Inferior parietal cortex (tissue), 1 donor: ENCODE data around the gene PRKAR1A.
A peak's percentile ranks its signal among the peaks of the same experiment; 100 is the strongest.
"Not testable (repeated sequence)": the region's sequence is repeated elsewhere in the genome, so short reads cannot be mapped to it uniquely, and the experiment has no call there.

Experiments used
- DNase-seq: peaks from one replicate; pipeline ENCODE4 v3.0.0-alpha.2; 2016; ENCODE audit errors: extremely low spot score

The PRKAR1A gene

DNA sequence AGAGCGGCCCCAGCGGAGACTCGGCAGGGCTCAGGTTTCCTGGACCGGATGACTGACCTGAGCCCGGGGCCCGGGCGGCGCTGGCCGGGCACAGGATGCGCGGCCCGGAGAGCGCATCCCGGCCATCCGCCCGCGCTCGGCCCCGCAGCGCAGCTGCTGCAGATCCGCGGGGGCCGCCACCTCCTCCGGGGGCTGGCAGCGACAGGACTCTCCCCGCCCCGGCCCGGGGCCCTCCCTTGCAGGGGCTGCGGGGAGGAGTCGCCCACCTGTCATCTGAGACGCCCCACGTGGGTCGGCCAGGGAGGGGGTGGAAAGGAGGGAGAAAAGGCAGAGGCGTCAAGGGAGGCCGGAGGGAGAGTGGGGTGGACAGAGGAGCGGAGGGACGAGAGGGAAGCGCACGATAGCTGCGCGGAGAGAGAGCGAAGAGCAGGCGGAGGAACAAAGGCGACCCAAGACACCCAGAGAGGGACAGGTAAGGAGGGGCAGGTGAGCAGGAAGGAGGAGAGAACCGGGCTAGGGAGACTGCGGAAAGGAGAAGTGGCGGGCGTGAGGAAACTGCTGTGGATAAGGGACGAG is 471 bp upstream of the PRKAR1A start:
- peak; percentile 75 for DNase-seq

DNA sequence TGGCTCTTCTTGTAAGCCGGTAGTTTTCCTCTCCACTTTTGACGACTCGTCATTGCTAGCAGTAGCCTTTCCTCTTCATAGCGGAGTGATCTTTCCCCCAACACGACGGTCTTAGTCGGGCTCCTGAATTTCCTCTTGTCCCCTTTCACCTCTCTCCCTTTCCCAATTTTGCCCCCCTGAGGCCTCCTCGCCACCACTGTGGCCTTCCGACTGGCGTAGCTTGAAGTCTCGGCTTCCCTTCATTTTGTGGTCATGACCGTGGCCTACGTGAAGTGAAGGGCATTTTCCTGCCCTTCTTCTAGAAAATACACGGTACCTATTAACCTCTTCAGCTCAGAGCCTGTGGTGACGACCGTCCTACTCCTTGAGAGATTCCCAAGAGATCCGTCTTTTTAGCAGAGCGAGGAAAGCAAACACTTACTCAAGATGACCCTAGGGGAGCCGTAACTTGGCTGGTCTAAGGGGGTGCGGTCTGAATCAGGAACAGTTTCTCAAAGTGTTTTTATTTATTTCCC is 787 bp downstream of the PRKAR1A start:
- peak; percentile 40 for DNase-seq

DNA sequence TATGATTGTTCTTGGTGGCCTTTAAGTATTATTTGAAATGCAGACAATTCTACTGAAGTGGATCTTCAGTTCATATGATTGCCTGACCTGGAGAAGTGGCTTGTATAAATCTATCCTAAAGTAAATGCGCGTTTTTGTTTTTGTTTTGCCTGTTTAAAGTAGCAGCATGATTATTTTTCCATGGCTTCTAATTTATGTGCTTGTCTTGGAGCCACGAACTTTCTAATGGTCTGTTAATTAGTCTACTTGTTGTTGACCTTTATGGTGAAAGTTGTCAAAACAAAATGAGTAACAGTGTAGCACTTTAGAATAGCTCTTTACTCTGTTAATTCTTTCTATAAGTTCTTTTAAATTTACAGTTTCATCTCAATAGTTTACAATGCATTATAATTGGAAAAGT is 1.7 kb downstream of the PRKAR1A start:
- no peak for DNase-seq

DNA sequence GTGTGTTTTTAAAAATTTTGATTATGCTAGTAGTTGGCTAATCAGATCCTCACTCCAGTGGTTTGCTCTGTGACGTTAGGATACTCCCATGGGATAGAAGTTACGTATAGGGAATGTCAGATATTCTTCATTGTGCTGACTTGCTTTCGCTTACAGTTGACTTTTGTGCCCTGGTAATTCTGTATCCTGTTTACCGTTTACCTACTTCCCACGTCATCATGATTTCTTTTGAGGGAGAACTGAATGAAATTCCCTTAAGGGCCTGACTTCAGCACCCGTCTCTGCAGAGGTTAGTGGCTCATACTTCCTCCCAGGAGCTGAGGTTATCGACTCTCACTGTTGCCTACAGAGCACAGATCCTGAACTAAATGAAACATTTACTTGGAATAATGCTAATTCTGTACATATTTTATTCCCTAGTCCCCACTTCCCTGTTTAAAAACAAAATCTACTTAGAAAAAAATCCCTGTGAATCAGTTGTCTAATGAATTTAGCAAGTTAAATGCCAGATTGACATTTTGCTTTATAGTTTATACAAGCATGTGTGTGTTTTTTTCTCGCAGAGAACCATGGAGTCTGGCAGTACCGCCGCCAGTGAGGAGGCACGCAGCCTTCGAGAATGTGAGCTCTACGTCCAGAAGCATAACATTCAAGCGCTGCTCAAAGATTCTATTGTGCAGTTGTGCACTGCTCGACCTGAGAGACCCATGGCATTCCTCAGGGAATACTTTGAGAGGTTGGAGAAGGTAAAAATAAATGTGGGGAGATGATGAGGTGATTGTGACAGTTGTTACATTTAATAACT is 2.8 kb downstream of the PRKAR1A start:
- DNase-seq: no peak

DNA sequence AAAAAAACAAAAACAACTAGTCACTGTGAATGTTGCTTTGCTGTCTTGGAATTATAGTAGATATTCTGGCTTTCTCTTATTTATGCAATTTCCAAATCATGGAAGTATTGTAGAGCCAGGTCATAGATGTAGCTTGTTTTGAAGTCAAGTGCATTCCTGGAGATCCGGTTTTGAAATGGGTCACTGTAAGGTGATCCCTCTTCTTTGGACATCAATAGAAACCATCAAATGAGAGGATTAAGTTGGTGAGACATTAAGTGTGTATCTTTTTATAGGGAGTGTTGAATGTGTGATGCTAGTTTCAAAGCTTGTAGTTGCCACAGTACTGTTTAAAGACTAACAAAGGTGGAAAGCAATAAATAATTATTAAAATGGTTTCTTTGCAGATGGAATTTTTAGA is 4.5 kb downstream of the PRKAR1A start:
- DNase-seq: no peak

DNA sequence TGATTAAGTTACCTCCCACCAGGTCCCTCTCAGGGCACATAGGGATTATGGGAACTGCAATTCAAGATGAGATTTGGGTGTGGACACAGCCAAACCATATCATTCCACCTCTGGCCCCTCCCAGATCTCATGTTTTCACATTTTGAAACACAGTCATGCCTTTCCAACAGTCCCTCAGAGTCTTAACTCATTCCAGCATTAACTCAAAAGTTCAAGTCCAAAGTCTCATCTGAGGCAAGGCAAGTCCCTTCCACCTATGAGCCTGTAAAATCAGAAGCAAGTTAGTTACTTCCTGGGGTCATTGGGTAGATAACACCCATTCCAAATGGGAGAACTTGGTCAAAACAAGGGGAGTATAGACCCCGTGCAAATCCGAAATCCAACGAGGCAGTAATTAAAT is 5.4 kb downstream of the PRKAR1A start:
- not testable (repeated sequence) for DNase-seq

DNA sequence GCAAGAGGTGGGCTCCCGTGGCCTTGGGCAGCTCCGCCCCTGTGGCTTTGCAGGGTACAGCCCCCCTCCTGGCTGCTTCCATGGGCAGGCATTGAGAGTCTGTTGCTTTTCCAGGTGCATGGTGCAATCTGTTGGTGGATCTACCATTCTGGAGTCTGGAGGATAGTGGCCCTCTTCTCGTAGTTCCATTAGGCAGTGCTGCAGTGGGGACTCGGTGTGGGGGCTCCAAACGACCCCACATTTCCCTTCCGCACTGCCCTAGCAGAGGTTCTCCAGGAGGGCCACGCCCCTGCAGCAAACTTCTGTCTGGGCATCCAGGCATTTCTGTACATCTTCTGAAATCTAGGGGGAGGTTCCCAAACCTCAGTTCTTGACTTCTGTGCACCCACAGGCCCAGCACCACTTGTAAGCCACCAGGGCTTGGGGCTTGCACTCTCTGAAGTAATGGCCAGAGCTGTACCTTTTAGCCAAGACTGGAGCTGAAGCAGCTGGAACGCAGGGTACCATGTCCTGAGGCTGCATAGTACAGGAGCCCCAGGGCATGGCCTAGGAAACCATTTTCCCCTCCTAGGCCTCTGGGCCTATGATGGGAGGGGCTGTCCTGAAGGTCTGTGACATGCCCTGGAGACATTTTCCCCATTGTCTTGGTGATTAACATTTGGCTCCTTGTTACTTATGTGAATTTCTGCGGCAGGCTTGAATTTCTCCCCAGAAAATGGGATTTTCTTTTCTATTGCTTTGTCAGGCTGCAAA is 6.0 kb downstream of the PRKAR1A start:
- DNase-seq: no peak

DNA sequence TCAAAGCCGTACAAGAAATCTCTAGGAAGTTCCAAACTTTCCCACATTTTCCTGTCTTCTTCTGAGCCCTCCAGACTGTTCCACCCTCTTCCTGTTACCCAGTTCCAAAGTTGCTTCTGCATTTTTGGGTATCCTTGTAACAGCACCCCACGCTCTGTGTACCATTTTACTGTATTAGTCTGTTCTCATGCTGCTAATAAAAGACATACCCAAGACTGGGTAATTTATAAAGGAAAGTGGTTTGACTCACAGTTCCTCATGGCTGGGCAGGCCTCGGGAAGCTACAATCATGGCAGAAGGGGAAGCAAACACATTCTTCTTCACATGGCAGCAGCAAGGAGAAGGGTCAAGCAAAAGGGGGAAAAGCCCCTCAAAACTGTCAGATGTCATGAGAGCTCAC is 6.8 kb downstream of the PRKAR1A start:
- not testable (repeated sequence) for DNase-seq

DNA sequence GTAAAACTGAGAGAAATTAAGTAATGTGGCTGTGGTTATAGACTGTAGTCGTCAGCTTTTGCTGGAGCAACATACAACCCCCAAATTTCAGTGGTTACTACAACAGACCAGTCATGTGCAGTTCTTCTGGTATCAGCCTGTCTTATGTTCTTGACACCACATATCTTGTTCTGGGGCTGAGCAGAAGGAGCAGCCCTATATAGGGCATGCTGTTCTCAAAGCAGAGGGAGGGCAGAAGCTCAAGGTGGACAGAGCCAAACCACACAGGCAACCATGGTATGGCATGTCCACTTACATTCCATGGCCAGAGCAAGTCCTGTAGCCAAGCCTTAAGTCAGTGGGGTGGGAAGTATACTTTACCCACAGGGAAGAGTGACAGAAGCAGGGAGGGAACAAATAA is 7.7 kb downstream of the PRKAR1A start:
- DNase-seq: no peak

DNA sequence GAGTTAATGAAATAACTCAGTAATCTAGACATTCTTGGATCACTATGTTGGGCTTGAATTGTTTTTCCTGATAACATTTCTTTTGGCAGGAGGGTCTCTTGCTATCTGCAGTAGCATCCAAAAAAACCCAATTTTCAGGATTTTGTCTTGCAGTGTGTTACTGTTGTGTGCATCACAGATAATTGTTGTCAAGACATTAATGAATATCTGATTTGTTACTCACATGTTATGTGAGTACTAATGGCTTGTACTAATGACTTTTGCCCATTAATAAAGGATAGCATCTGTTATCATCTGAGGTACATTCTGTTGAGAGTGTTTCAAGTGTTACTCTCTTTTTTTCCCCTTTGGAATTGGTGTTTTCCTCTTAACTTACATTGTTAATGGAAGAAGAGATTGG is 10.0 kb downstream of the PRKAR1A start:
- no peak for DNase-seq

DNA sequence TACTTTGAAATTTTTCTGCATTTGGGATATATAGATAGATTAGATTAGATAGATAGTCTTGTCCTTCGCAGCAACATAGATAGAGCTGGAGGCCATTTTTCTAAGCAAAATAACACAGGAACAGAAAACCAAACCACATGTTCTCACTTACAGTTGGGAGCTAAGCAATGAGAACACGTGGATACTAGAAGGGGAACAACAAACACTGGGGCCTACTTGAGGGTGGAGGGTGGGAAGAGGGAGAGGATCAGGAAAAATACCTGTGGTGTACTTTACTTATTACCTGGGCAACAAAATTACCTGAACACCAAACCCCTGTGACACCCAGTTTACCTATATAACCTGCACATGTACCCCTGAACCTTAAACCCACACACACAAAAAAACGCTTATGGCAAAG is 14.3 kb downstream of the PRKAR1A start:
- DNase-seq: no peak

DNA sequence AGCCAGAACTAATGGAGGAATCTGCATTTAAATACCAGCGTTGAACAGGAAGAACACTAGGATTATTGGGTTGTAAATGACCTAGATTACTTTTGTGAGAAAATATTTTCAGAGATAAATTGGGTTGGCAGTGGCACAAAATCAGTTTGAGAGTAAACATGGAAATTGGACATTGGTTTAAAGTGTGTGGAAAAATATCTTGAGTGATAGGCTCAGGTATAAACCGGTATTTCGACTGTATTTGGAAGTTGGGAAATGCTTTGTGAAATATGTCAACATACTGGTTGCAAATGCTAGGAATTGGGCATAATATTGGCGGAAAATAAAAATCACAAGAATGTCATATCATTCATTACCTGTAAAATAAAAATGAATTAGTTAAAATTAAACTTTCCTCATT is 15.1 kb downstream of the PRKAR1A start:
- no peak for DNase-seq

DNA sequence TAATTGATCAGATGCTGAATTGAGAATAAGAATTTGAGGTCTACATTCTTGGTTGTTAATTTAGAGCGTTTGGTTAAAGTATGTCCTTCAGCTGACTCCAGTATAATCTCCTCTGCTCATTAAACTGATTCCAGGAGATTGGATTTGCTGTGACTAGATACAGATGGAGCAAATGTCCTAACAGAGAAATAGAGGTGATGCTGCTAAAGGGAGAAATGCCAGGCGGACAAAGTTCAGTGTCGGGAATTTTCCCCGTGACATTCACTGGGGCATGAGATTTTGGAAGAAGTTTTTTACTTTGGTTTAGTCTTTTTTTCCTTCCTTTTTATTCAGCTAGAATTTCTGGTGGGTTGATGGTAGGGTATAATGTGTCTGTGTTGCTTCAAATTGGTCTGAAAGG is 19.0 kb downstream of the PRKAR1A start:
- DNase-seq: no peak

DNA sequence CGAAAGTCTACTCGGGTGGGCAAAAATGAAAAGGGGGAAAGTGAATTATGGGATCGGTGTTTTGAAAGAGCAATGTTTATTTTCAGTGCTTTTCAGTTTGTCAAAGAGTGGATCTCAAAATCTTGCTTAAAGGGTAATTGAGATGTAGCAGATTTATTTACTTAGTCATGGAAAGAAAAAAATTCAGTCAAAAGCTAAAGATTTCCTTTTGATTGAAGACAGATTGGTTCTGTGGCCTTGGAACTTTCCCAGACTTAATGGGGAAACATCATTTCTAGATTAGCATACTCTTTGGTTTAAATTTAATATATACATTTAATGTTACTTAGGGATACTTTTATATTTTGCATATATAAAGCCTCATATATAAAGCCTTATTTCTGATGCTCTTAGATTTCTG is 20.6 kb downstream of the PRKAR1A start:
- no peak for DNase-seq

DNA sequence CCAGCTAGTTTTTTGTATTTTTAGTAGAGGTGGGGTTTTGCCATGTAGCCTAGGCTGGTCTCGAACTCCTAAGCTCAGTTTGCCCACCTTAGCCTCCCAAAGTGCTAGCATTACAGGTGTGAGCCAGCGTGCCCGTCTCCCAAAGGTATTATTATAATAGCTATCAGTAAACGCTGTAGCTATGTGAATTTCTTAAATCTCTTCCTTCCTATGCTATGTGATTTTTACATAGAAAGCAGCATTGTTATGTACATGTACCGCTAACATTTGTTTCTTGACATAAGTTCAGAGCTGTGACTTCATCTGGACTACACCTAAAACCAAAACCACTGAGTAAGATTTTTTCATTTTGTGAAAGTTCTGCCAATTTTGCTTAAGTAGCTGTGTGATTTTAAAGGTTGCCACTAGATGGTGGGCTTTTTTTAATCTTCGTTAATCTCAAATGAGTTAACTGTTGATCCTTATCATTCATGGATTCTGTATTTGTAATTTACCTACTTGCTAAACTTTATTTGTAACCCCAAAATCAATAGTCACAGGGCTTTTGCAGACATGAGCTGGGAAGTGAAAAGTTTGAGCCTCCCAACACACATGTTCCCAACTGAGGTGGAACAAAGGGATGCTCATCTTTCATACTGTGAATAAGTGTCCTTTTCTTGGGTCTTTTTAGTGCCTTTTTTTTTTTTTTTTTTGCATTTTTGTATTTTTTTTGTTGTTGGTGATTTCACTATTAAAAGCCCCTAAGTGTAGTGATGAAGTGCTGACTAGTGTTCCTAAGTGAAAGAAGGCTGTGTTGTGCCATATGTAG is 21.9 kb downstream of the PRKAR1A start:
- DNase-seq: no peak

DNA sequence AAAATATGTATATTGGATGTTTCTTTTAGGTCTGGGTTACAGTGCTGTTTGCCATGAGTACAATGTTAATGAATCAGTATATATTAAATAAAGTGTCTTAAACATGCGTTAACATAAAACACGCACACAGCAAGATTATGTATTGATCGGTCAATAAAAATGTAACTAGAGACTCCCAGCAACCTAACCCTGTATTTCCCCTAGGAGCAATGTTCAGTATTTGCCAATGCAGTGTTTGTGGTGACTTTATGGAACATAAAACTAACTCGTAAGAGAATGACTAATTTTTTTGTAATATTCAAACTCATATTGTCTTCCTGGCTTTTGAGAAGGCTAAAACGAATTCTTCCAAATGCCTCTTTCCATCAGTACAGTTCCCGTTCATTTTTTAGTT is 22.5 kb downstream of the PRKAR1A start:
- no peak for DNase-seq

DNA sequence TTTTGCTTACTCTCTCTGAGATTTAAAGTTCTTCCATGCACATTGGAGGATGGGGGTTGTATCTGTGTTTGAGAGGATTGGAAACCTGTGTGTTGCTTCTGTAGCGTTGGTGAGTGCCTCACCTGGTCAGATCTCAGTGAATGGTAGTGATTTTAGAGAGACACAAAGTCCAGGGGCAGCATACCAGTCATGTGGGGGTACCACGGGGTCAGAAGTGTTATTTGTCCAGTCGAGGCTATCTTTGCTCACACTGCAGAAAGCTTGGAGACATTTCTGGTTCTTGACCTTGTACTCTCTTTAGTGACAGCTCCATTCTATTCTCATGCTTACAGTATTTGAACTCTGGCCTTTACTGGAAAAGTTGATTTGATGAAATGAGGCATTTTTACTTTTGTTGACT is 23.7 kb downstream of the PRKAR1A start:
- DNase-seq: no peak

DNA sequence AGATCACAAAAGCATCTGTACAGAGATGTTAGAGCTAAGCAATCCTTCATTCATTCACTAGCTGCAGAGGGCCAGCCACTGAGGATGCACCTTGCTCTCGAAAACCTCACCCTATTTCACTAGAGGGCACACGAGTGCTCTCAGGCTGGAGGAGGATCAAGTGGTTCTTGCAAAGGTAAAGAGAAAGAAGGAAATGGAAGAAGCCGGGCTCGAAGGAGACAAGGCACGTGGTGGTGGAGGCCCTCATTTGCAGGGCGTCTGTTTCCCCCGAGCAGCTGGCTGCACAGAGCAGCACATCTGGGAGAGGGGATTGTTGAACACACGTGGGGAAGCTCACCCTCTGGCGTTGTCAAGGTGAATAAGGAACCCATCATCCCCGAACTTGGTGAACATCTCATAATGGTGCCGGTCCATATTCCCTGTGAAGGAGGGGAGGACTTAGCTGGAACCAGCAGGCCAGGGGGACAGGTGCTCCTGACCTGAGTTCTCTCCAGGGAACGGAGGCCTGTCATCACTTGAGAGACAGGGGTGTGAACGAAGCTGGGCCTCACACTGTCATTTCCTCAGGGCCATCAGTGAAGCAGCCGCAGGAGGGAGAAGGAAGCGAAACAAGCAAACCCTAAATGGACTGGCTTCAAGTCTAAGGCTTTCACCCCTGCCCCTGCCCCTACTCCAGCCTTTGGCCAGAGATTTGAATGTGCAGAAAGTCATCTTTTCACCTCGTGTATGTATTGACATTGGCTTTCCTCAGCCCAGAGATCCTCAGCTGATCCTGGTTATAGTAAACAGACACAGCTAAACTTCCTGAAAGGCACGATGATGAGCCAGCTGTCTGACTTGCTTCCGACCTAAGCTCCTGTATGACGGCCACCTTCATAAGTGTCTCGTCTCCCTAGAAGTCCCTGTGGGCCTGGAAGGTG is 27.6 kb downstream of the PRKAR1A start:
- no peak for DNase-seq

DNA sequence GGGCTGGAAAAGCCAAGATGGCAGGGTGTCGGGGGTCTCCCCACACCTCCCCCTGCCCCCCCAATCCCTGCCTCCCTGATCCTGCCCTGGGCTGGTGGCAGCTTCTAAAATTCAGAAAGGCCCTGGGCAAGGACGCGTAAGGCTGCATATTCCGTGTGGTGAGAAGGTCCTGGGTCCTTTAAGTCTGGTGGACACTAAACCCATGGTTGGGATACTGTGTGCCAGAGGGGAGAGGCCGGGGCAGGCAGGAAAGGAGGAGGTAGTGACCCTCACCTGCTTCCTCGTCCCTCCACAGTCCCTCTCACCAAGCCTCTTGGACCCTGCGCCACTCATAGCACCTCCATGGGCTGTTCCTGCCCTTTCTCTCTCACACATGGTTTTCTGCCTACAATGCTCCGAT is 28.8 kb downstream of the PRKAR1A start:
- no peak for DNase-seq

DNA sequence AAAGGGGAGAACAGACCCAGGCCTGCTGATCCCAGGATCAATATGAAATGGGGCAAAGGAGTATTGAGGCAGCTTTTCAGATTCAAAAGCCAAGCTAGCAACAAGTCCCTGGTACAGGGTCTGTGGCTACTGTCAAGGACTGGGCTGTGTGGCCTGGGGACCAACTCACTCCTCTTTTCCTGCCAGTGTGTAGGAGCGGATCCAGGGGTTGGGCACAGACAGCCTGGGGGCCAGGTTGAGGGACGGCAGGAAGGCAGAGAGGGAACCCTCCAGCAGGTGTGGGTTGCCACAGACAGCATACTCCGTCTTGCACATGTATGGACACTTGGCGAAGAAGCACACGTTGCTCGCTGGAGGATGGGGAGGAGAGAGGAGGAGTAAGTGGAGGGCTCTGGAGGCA is 29.6 kb downstream of the PRKAR1A start:
- DNase-seq: no peak
